HEK293 (cell line): ENCODE measurements around the gene S100A7.
"Not testable (repeated sequence)": the region's sequence is repeated elsewhere in the genome, so short reads cannot be mapped to it uniquely, and the experiment has no call there.

ENCODE experiments used
- CTCF ChIA-PET: fragments of 350-600 bp; formaldehyde crosslinking; extraction: SDS; loops from one replicate; lab custom pipeline; 2021; ENCODE audit warnings: antibody characterized with exemption; lab: Yijun Ruan, JAX
- POLR2A ChIA-PET: fragments of 300-600 bp; formaldehyde crosslinking; extraction: SDS; loops from one replicate; lab custom pipeline; 2020; ENCODE audit warnings: antibody characterized with exemption, inconsistent platforms; lab: Yijun Ruan, JAX
- H3K27ac ChIP-seq: fragments of 200-500 bp; sonication (Bioruptor generic); 2 replicates; pipeline ENCODE4 v1.5.1; 2014; ENCODE audit warnings: low read depth, low read length, control low read depth, inconsistent platforms; ENCODE audit errors: extremely low read depth
- H3K36me3 ChIP-seq, 2 experiments: fragments of 200-500 bp in 1 of 2; sonication (Bioruptor generic) in 1 of 2; 1 replicate in 1 of 2; 2 replicates in 1 of 2; pipeline ENCODE4 v1.5.1; 2014 to 2017; ENCODE audit warnings: inconsistent platforms in 2 of 2, low read length in 2 of 2; ENCODE audit not compliant: control insufficient read depth in 2 of 2, insufficient read depth in 1 of 2
- H3K4me1 ChIP-seq: fragments of 200-500 bp; sonication (Bioruptor generic); 2 replicates; pipeline ENCODE4 v1.5.1; 2014; ENCODE audit warnings: mild to moderate bottlenecking, low read length, inconsistent platforms; ENCODE audit not compliant: control insufficient read depth, insufficient read depth
- H3K4me3 ChIP-seq: 2 replicates; pipeline ENCODE4 v1.5.1; 2011; ENCODE audit warnings: low read depth, mild to moderate bottlenecking, control low read depth, low read length, moderate library complexity
- H3K9me3 ChIP-seq: fragments of 200-500 bp; sonication (Bioruptor generic); 2 replicates; pipeline ENCODE4 v1.5.1; 2014; ENCODE audit warnings: low read depth, low read length, inconsistent platforms; ENCODE audit not compliant: control insufficient read depth, insufficient read depth
- CTCF ChIP-seq: fragments of 450-650 bp; formaldehyde crosslinking; IDR thresholded peaks from 2 replicates; pipeline ENCODE4 v1.5.1; 2016; ENCODE audit warnings: missing biosample characterization, missing genetic modification characterization
- GLI4 ChIP-seq: fragments of 450-650 bp; formaldehyde crosslinking; IDR thresholded peaks from 2 replicates; pipeline ENCODE4 v1.5.1; 2016; ENCODE audit warnings: missing biosample characterization, missing genetic modification characterization
- MEIS1 ChIP-seq: sonication (generic); formaldehyde crosslinking; IDR thresholded peaks from 2 replicates; pipeline ENCODE4 v1.8.1; 2022; ENCODE audit warnings: missing genetic modification reagents, mild to moderate bottlenecking, borderline replicate concordance
- YY2 ChIP-seq: fragments of 450-650 bp; formaldehyde crosslinking; IDR thresholded peaks from 2 replicates; pipeline ENCODE4 v1.5.1; 2016; ENCODE audit warnings: missing biosample characterization, missing genetic modification characterization
- ZNF510 ChIP-seq: fragments of 450-650 bp; formaldehyde crosslinking; IDR thresholded peaks from 2 replicates; pipeline ENCODE4 v1.5.1; 2018; ENCODE audit warnings: mild to moderate bottlenecking, missing genetic modification characterization, missing biosample characterization; ENCODE audit not compliant: insufficient replicate concordance
- ZNF529 ChIP-seq: fragments of 450-650 bp; formaldehyde crosslinking; IDR thresholded peaks from 2 replicates; pipeline ENCODE4 v1.5.1; 2017; ENCODE audit warnings: missing genetic modification characterization, missing biosample characterization; ENCODE audit not compliant: insufficient replicate concordance
- ZNF560 ChIP-seq: fragments of 450-650 bp; formaldehyde crosslinking; IDR thresholded peaks from 2 replicates; pipeline ENCODE4 v1.5.1; 2017; ENCODE audit warnings: missing biosample characterization, missing genetic modification characterization, borderline replicate concordance
- ZNF664 ChIP-seq: fragments of 450-650 bp; formaldehyde crosslinking; IDR thresholded peaks from 2 replicates; pipeline ENCODE4 v1.5.1; 2016; ENCODE audit warnings: missing biosample characterization, missing genetic modification characterization
- ZNF768 ChIP-seq: fragments of 450-650 bp; formaldehyde crosslinking; IDR thresholded peaks from 2 replicates; pipeline ENCODE4 v1.5.1; 2018; ENCODE audit warnings: missing biosample characterization, mild to moderate bottlenecking, missing genetic modification characterization
- ZXDB ChIP-seq: fragments of 450-650 bp; formaldehyde crosslinking; IDR thresholded peaks from 2 replicates; pipeline ENCODE4 v1.5.1; 2016; ENCODE audit warnings: missing biosample characterization, missing genetic modification characterization

The S100A7 gene

GRCh38 chr1:153415850-153416570 lies 44.4 kb downstream of the S100A7 start, which contains the start of gene S100A7A:
Gene S100A7A, plus strand, starts transcription at chr1:153416520. Its CDS starts 1,563 bp downstream, at chr1:153418083.
- POLR2A ChIA-PET = no interaction called here
- H3K9me3 ChIP-seq = no peaks in the 10 kb centered on the region
- H3K4me1 ChIP-seq = no peaks in the 10 kb centered on the region
- no peaks in the 10 kb centered on the region for H3K36me3 ChIP-seq
- TF ChIP-seq ZNF768 (tag by site-specific recombination) = no peak
- TF ChIP-seq YY2 = no peak
- no peak for TF ChIP-seq CTCF (tag by site-specific recombination)
- TF ChIP-seq ZXDB (tag by site-specific recombination) = no peak
- TF ChIP-seq MEIS1 (CRISPR knock-in tag) = no peak
- no peak for TF ChIP-seq ZNF510 (tag by site-specific recombination)
- TF ChIP-seq GLI4 (tag by site-specific recombination) = no peak
- TF ChIP-seq ZNF529 (tag by site-specific recombination) = no peak
- TF ChIP-seq ZNF560 (tag by site-specific recombination) = no peak
- no peak for TF ChIP-seq ZNF664 (tag by site-specific recombination)
- TF ChIP-seq, all 188 proteins: peak for 0
- CTCF ChIA-PET = no interaction called here
- Histone ChIP-seq H3K4me3 (no peak within 1 kb of the TSS), H3K27ac (no peak within 1 kb of the TSS)

GRCh38 chr1:153413961-153414360 lies 46.5 kb downstream of the S100A7 start:
- POLR2A ChIA-PET, H3K36me3 ChIP-seq, CTCF ChIA-PET, H3K27ac ChIP-seq, H3K4me1 ChIP-seq, H3K4me3 ChIP-seq, H3K9me3 ChIP-seq: not testable (repeated sequence)
